ENCODE measurements around the gene ERMP1.

ERMP1 gene

GRCh38 chr9:5736563-5737346, 96.2 kb downstream of the ERMP1 start:
- H4K20me1 ChIP-seq (ENCODE audit: control insufficient read depth, insufficient read depth, low read depth, low read length) = no peaks in the 10 kb centered on the region
- no peaks in the 10 kb centered on the region for H3K27me3 ChIP-seq (ENCODE audit: control insufficient read depth, low read length)
- no peak overlapping the region for H3K4me2 ChIP-seq (ENCODE audit: low read length)
- H3F3A ChIP-seq (ENCODE audit: control insufficient read depth, insufficient read depth) = no peaks in the 10 kb centered on the region; the same call in 1 of the 2 replicates
- H3K27ac ChIP-seq (ENCODE audit: low read depth, low read length) = no peak overlapping the region
- H3K4me3 ChIP-seq (ENCODE audit: low read length) = no peak overlapping the region
- TF ChIP-seq, protein P1, sequence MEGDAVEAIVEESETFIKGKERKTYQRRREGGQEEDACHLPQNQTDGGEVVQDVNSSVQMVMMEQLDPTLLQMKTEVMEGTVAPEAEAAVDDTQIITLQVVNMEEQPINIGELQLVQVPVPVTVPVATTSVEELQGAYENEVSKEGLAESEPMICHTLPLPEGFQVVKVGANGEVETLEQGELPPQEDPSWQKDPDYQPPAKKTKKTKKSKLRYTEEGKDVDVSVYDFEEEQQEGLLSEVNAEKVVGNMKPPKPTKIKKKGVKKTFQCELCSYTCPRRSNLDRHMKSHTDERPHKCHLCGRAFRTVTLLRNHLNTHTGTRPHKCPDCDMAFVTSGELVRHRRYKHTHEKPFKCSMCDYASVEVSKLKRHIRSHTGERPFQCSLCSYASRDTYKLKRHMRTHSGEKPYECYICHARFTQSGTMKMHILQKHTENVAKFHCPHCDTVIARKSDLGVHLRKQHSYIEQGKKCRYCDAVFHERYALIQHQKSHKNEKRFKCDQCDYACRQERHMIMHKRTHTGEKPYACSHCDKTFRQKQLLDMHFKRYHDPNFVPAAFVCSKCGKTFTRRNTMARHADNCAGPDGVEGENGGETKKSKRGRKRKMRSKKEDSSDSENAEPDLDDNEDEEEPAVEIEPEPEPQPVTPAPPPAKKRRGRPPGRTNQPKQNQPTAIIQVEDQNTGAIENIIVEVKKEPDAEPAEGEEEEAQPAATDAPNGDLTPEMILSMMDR (IDR thresholded peaks at IDR 0.05; ENCODE audit: low read depth, low read length, poor library complexity, severe bottlenecking) = no peak
- no peak for TF ChIP-seq EZH2phosphoT487 (IDR thresholded peaks at IDR 0.05; ENCODE audit: borderline replicate concordance, low read length)
- H3K9me2 ChIP-seq (replicated peaks; ENCODE audit: control insufficient read depth, low read length) = no peaks in the 10 kb centered on the region
- H3K9me3 ChIP-seq (ENCODE audit: control insufficient read depth, insufficient read depth, low read length) = no peaks in the 10 kb centered on the region
- H3K36me3 ChIP-seq (ENCODE audit: control insufficient read depth, low read length) = peaks cover 83% of the 10 kb centered on the region
- no peaks in the 10 kb centered on the region for H3K79me2 ChIP-seq (ENCODE audit: control insufficient read depth, low read length)
- no peaks in the 10 kb centered on the region for H3K4me1 ChIP-seq (ENCODE audit: control insufficient read depth, low read length)

- no peaks in the 10 kb centered on the region for H3K79me2 ChIP-seq (ENCODE audit: control insufficient read depth, low read length)
- peaks cover 88% of the 10 kb centered on the region for H3K36me3 ChIP-seq (ENCODE audit: control insufficient read depth, low read length)
- no peak overlapping the region for H3K4me2 ChIP-seq (ENCODE audit: low read length)
- H3F3A ChIP-seq (ENCODE audit: control insufficient read depth, insufficient read depth) = peaks cover 3% of the 10 kb centered on the region; the same call in 1 of the 2 replicates
- TF ChIP-seq, protein P1 (IDR thresholded peaks at IDR 0.05; ENCODE audit: low read depth, low read length, poor library complexity, severe bottlenecking) = no peak
- no peak for TF ChIP-seq EZH2phosphoT487 (IDR thresholded peaks at IDR 0.05; ENCODE audit: borderline replicate concordance, low read length)
- H3K4me1 ChIP-seq (ENCODE audit: control insufficient read depth, low read length) = no peaks in the 10 kb centered on the region
- H3K27ac ChIP-seq (ENCODE audit: low read depth, low read length) = no peak overlapping the region
- H3K27me3 ChIP-seq (ENCODE audit: control insufficient read depth, low read length) = no peaks in the 10 kb centered on the region
- no peak overlapping the region for H3K4me3 ChIP-seq (ENCODE audit: low read length)
- no peaks in the 10 kb centered on the region for H3K9me2 ChIP-seq (replicated peaks; ENCODE audit: control insufficient read depth, low read length)
- no peaks in the 10 kb centered on the region for H3K9me3 ChIP-seq (ENCODE audit: control insufficient read depth, insufficient read depth, low read length)
- H4K20me1 ChIP-seq (ENCODE audit: control insufficient read depth, insufficient read depth, low read depth, low read length) = no peaks in the 10 kb centered on the region
These were observed 97.8 kb downstream of the ERMP1 start for GRCh38 chr9:5735072-5735471.

Measured in DOHH2 (cell line).